Dermis blood vessel endothelial cell (primary cell): ENCODE data around the gene SKAP2. TPM values are rescaled to one million over a fixed set of nuclear protein-coding genes. Genes with fewer than 3 reads are reported as not detected.

Experiments
- DNase-seq: peaks from one replicate; pipeline ENCODE4 v3.0.0; 2010
- total RNA-seq: library from RNA; depleted of rRNA; stranded (reverse); fragments of >200 nt; gene quantifications from 2 replicates; pipeline ENCODE4 v1.2.3, GENCODE V29; 2014

SKAP2 gene
- total RNA-seq, 1 donor from 2014 or later = 16.0 TPM

GRCh38 chr7:26631601-26632000 is 232.8 kb downstream of the SKAP2 start:
- no peak for DNase-seq

DNA sequence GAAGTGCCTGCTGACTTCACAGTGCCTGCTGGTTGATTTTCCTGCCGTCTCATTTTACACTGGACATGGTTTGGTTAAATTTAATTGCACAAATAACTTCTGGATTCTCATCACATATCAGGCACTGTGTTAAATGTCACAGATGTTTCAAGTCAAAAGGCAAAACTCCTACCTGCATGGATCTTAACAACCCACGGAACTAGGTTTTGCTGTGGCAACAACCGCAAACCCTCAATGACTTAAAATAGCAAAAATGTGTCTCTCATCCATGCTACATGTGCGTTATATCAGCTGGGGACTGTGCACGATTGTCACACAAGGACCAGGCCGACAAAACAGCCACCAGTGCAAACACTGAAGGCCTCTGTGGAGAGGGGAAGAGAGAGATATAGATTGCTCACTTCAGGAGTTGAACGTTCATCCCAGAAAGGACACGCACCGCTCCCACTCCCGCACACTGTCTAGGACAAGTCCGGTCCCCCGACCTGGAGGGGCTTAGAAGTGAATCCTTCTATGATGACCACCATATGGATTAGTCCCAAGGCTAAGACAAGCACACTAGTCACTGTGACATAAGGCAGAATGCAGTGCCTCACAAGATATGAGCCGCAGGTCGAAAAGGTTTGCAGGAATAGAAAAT is 233.3 kb downstream of the SKAP2 start:
- no peak for DNase-seq

- no peak for DNase-seq
Observed at GRCh38 chr7:26630361-26630760, 234.0 kb downstream of the SKAP2 start.

GRCh38 chr7:26629696-26630095 is 234.7 kb downstream of the SKAP2 start:
- DNase-seq = no peak

- no peak for DNase-seq
Observed at GRCh38 chr7:26627891-26628341, 236.5 kb downstream of the SKAP2 start.

DNA sequence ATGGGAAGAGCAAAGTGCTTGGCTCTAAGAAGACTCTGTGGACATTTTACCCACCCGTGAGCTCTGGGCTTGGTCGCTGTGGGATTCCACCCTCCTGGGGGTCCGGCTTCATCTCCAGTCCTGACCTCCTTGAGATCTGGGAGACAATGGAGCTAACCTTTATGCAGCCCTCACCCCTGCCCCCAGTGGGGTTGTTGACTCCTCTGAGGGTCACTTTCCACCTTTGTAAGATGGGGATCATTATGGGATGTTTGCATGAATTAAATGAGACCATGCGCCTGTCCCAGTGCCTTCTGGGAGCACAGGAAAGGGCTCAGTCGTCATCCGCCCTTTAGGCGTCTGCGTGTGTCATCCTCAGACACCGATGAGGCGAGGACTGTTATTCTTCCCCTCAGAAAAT is 237.2 kb downstream of the SKAP2 start:
- no peak for DNase-seq

DNA sequence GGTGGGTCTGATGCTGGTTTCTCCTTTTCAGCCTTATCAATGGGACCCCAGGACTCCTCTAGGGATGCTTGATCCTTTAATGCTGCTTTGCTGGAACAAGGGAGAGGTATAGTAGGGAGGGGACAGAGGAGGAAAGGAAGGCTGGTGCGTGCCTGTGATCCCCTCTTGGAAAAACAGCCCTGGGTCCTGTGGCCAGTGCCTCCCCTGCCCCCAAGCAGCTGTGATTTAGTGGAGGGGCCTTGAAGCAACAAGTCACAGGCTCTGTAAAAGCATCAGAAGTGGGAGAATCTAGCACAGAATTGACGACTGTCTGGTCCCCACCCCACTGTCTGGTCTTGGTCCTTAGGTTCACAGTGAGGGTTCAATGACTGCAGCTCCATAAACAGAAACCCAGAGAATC is 237.7 kb downstream of the SKAP2 start:
- no peak for DNase-seq

DNA sequence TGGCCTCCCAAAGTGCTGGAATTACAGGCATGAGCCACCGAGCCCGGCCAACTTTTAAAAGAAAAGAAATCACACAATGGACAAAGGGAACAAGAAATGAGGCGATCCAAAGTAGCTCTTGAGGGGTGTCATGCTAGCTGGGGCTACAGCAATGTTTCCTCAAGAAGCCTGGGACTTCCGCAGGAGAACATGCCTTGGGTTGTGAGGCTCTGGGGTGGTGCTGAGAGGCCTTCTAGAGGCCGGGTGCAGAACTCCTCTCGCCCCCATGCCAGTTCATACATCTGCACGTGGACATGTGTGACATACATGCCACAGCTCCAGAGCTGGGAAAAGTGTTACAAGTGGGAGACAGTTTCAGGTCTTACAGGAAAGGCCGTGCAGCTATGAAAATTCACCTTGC is 238.2 kb downstream of the SKAP2 start:
- DNase-seq = no peak

DNA sequence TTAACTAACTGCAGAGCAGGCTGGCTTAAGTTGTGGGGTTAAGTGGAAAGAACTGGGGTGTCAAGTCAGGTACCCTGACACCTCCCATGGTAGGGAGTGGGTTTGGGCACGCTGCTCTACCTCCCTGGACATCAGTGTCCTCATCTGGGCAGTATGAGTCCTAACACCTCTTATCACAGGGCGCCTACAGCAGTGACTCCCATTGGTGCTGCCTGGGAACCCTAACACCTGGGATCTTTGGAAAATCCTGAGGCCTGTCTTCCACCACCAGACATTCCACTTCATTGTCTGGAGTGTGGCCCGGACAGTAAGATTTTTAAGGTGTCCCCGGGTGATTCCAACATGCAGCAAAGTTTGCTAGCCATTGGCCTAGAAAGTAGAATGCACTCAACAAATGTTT is 239.1 kb downstream of the SKAP2 start:
- DNase-seq = no peak

- DNase-seq = no peak
Observed at GRCh38 chr7:26624839-26625238, 239.6 kb downstream of the SKAP2 start.

GRCh38 chr7:26624431-26624830 is 240.0 kb downstream of the SKAP2 start:
- no peak for DNase-seq

- DNase-seq = peak; percentile 8
Observed at GRCh38 chr7:26620352-26620751, 244.0 kb downstream of the SKAP2 start.

- DNase-seq = no peak
Observed at GRCh38 chr7:26619348-26619984, 244.9 kb downstream of the SKAP2 start.

- DNase-seq = no peak
Observed at GRCh38 chr7:26618898-26619297, 245.5 kb downstream of the SKAP2 start.

DNA sequence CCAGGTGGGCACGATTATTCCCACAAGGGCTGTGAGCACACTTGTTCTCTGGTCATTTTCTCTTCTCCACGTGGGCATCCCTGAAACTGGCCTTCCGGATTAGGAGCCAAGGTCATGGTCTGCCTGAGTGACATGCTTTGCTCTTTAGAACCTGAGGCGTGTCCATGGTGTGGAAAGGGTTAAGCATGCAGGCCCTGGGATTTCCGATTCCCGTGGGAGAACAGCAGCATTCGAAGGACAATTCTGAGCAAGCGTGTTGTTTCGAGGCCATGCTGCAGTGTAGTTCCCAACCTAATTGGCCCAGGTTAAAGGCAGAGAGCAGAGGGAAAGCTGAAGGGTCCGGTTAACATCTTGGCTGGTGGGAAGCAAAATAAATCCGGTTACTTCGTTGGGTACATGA is 245.9 kb downstream of the SKAP2 start:
- no peak for DNase-seq

Other genes starting within 250 kb of the SKAP2 start
- gene HOXA1, start 231.4 kb upstream of the SKAP2 start, total RNA-seq = 0.68 and 0.84 TPM in 2 replicates
- gene HOXA2, start 238.1 kb upstream of the SKAP2 start, total RNA-seq = 0.33 and 0.34 TPM in 2 replicates